HG02885 (cell line): ENCODE results near the gene ILDR2.

Experiments used
- ATAC-seq: cut with Tn5 transposase; IDR thresholded peaks from one replicate; pipeline ENCODE4 v1.9.1; 2021; ENCODE audit warnings: mild to moderate bottlenecking; ENCODE audit not compliant: unreplicated experiment, poor library complexity

The ILDR2 gene

GRCh38 chr1:166929911-166930310 is 45.4 kb downstream of the ILDR2 start:
- no peak for ATAC-seq

- no peak for ATAC-seq
These were observed 47.6 kb downstream of the ILDR2 start for GRCh38 chr1:166927701-166928100.

GRCh38 chr1:166925810-166926478 is 49.4 kb downstream of the ILDR2 start:
- ATAC-seq, result no peak

- ATAC-seq, result peak; percentile 84
These were observed 50.4 kb downstream of the ILDR2 start for GRCh38 chr1:166924823-166925541.

GRCh38 chr1:166920561-166921475 is 54.5 kb downstream of the ILDR2 start:
- ATAC-seq, result no peak

GRCh38 chr1:166918956-166919316 is 56.4 kb downstream of the ILDR2 start:
- no peak for ATAC-seq

- no peak for ATAC-seq
These were observed 57.0 kb downstream of the ILDR2 start for GRCh38 chr1:166918088-166918955.

- ATAC-seq, result no peak
These were observed 59.4 kb downstream of the ILDR2 start for GRCh38 chr1:166915941-166916340.

GRCh38 chr1:166915042-166915441 is 60.3 kb downstream of the ILDR2 start:
- no peak for ATAC-seq

GRCh38 chr1:166914111-166914510 is 61.2 kb downstream of the ILDR2 start:
- ATAC-seq, result no peak

GRCh38 chr1:166911624-166912023 is 63.7 kb downstream of the ILDR2 start:
- ATAC-seq, result no peak

- ATAC-seq, result peak; percentile 93
These were observed 64.8 kb downstream of the ILDR2 start for GRCh38 chr1:166910396-166910994.

- ATAC-seq, result no peak
These were observed 66.4 kb downstream of the ILDR2 start for GRCh38 chr1:166908942-166909341.

GRCh38 chr1:166907763-166908162 is 67.6 kb downstream of the ILDR2 start:
- ATAC-seq, result peak; percentile 57

GRCh38 chr1:166907051-166907450 is 68.3 kb downstream of the ILDR2 start:
- ATAC-seq, result no peak

GRCh38 chr1:166906647-166907046 is 68.7 kb downstream of the ILDR2 start:
- ATAC-seq, result no peak

- no peak for ATAC-seq
These were observed 69.4 kb downstream of the ILDR2 start for GRCh38 chr1:166905900-166906299.

GRCh38 chr1:166905136-166905535 is 70.2 kb downstream of the ILDR2 start:
- no peak for ATAC-seq

GRCh38 chr1:166903232-166903631 is 72.1 kb downstream of the ILDR2 start:
- ATAC-seq, result peak; percentile 57

GRCh38 chr1:166902279-166902678 is 73.1 kb downstream of the ILDR2 start:
- ATAC-seq, result no peak
